Karpas-422 (cell line): Measurements from ENCODE around the gene ISLR. TPM values are rescaled to one million over a fixed set of nuclear protein-coding genes. Genes with fewer than 3 reads are reported as not detected.

Experiments used
- DNase-seq: peaks from one replicate; pipeline ENCODE4 v3.0.0-alpha.2; 2015
- H2AFZ ChIP-seq: fragments of 200-600 bp; sonication (generic); 2 replicates; pipeline ENCODE4 v1.6.1; 2014; ENCODE audit warnings: antibody characterized with exemption, low read length, mixed read lengths
- H3K27ac ChIP-seq: fragments of 200-600 bp; sonication (generic); 2 replicates; pipeline ENCODE4 v1.5.1; 2014; ENCODE audit warnings: mild to moderate bottlenecking, low read length, moderate library complexity
- H3K27me3 ChIP-seq: fragments of 200-600 bp; sonication (generic); 2 replicates; pipeline ENCODE4 v1.6.1; 2014; ENCODE audit warnings: low read length, mixed read lengths
- H3K36me3 ChIP-seq: fragments of 200-600 bp; sonication (generic); 2 replicates; pipeline ENCODE4 v1.6.1; 2014; ENCODE audit warnings: low read length, mixed read lengths; ENCODE audit not compliant: insufficient read depth
- H3K4me1 ChIP-seq: fragments of 200-600 bp; sonication (generic); 2 replicates; pipeline ENCODE4 v1.6.1; 2014; ENCODE audit warnings: mild to moderate bottlenecking, low read length, mixed read lengths
- H3K4me2 ChIP-seq: fragments of 200-600 bp; sonication (generic); 2 replicates; pipeline ENCODE4 v1.6.1; 2014; ENCODE audit warnings: low read length, low read depth, mild to moderate bottlenecking; ENCODE audit not compliant: poor library complexity, severe bottlenecking
- H3K4me3 ChIP-seq: fragments of 200-600 bp; sonication (generic); 2 replicates; pipeline ENCODE4 v1.5.1; 2014; ENCODE audit warnings: mild to moderate bottlenecking, antibody characterized with exemption, low read length, mixed read lengths
- H3K79me2 ChIP-seq: fragments of 200-600 bp; sonication (generic); 2 replicates; pipeline ENCODE4 v1.6.1; 2014; ENCODE audit warnings: mild to moderate bottlenecking, low read length, mixed read lengths
- H3K9ac ChIP-seq: fragments of 200-600 bp; sonication (generic); 2 replicates; pipeline ENCODE4 v1.6.0; 2014; ENCODE audit warnings: low read length
- H3K9me2 ChIP-seq: fragments of 200-600 bp; sonication (generic), shearing (Covaris generic); replicated peaks from 2 replicates; pipeline ENCODE4 v1.6.0; 2014; ENCODE audit warnings: mild to moderate bottlenecking, low read length, moderate library complexity; ENCODE audit not compliant: insufficient read depth
- H3K9me3 ChIP-seq: fragments of 300-700, 200-600 bp; sonication (generic); 2 replicates; pipeline ENCODE4 v1.6.1; 2014; ENCODE audit warnings: low read length, mixed read lengths
- H4K20me1 ChIP-seq: fragments of 200-600 bp; sonication (generic); 2 replicates; pipeline ENCODE4 v1.6.1; 2014; ENCODE audit warnings: mild to moderate bottlenecking, antibody characterized with exemption, low read length, low read depth; ENCODE audit not compliant: insufficient read depth
- total RNA-seq: library from RNA; depleted of rRNA; stranded (reverse); fragments of >200 nt; shearing (Covaris generic); gene quantifications from 2 replicates; pipeline ENCODE4 v1.2.3, GENCODE V29; 2014; ENCODE audit warnings: low replicate concordance

Gene ISLR
- total RNA-seq, 1 experiment from 2014 or later, result not detected

DNA sequence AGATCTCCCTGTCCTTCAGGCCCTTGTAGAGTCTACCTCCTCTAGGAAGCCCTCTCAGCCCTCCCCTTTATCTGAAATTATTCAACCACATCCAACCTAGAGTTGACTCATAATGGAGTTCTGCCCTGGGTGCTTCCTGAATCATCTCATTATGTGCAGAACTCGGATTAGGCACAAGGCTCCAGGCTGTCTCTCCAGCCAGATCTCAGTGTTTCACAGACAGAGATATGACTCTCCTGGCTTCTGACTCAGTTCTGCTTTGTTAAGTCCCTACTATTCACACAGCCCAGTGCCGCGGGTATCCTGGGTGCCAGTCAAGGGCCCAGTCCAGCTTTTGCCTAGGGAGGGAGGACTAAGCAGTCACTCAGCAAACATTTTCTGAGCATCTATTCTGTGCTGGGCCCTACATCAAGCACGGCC lies 19.8 kb downstream of the ISLR start:
- no peak overlapping the region for H3K4me3 ChIP-seq
- no peaks in the 10 kb centered on the region for H3K79me2 ChIP-seq
- H3K36me3 ChIP-seq, result no peaks in the 10 kb centered on the region
- H3K27ac ChIP-seq, result no peak overlapping the region
- no peaks in the 10 kb centered on the region for H3K27me3 ChIP-seq
- H4K20me1 ChIP-seq, result no peaks in the 10 kb centered on the region
- H3K4me1 ChIP-seq, result no peaks in the 10 kb centered on the region
- no peak for DNase-seq
- no peaks in the 10 kb centered on the region for H3K9me2 ChIP-seq
- no peak overlapping the region for H2AFZ ChIP-seq
- H3K4me2 ChIP-seq, result no peak overlapping the region
- no peak overlapping the region for H3K9ac ChIP-seq
- no peaks in the 10 kb centered on the region for H3K9me3 ChIP-seq

GRCh38 chr15:74193905-74194304 lies 20.4 kb downstream of the ISLR start:
- no peaks in the 10 kb centered on the region for H3K9me2 ChIP-seq
- no peaks in the 10 kb centered on the region for H3K79me2 ChIP-seq
- no peaks in the 10 kb centered on the region for H4K20me1 ChIP-seq
- H3K4me2 ChIP-seq, result no peak overlapping the region
- H3K27ac ChIP-seq, result no peak overlapping the region
- DNase-seq, result no peak
- no peak overlapping the region for H3K9ac ChIP-seq
- H3K36me3 ChIP-seq, result no peaks in the 10 kb centered on the region
- H2AFZ ChIP-seq, result no peak overlapping the region
- no peaks in the 10 kb centered on the region for H3K4me1 ChIP-seq
- no peak overlapping the region for H3K4me3 ChIP-seq
- no peaks in the 10 kb centered on the region for H3K27me3 ChIP-seq
- H3K9me3 ChIP-seq, result no peaks in the 10 kb centered on the region

GRCh38 chr15:74194572-74195559 lies 21.4 kb downstream of the ISLR start:
- Histone ChIP-seq H3K79me2 (no peaks in the 10 kb centered on the region), H2AFZ (no peak overlapping the region), H3K4me1 (no peaks in the 10 kb centered on the region), H3K4me3 (no peak overlapping the region), H3K9me3 (no peaks in the 10 kb centered on the region), H4K20me1 (no peaks in the 10 kb centered on the region), H3K4me2 (no peak overlapping the region), H3K27me3 (no peaks in the 10 kb centered on the region), H3K27ac (no peak overlapping the region), H3K9ac (no peak overlapping the region), H3K36me3 (no peaks in the 10 kb centered on the region), H3K9me2 (no peaks in the 10 kb centered on the region)
- DNase-seq, result no peak

GRCh38 chr15:74196175-74196574 lies 22.7 kb downstream of the ISLR start:
- no peak overlapping the region for H2AFZ ChIP-seq
- H3K4me1 ChIP-seq, result no peaks in the 10 kb centered on the region
- no peak overlapping the region for H3K4me3 ChIP-seq
- H3K9me3 ChIP-seq, result no peaks in the 10 kb centered on the region
- no peaks in the 10 kb centered on the region for H3K9me2 ChIP-seq
- H3K4me2 ChIP-seq, result no peak overlapping the region
- no peaks in the 10 kb centered on the region for H4K20me1 ChIP-seq
- DNase-seq, result no peak
- H3K79me2 ChIP-seq, result no peaks in the 10 kb centered on the region
- no peak overlapping the region for H3K9ac ChIP-seq
- no peaks in the 10 kb centered on the region for H3K36me3 ChIP-seq
- no peaks in the 10 kb centered on the region for H3K27me3 ChIP-seq
- no peak overlapping the region for H3K27ac ChIP-seq

- Histone ChIP-seq H3K9ac (no peak overlapping the region), H3K4me1 (no peaks in the 10 kb centered on the region), H3K9me2 (no peaks in the 10 kb centered on the region), H3K27me3 (no peaks in the 10 kb centered on the region), H4K20me1 (no peaks in the 10 kb centered on the region; the same call in 1 of the 2 replicates), H2AFZ (no peak overlapping the region), H3K79me2 (no peaks in the 10 kb centered on the region), H3K4me3 (no peak overlapping the region), H3K36me3 (no peaks in the 10 kb centered on the region), H3K4me2 (no peak overlapping the region), H3K9me3 (no peaks in the 10 kb centered on the region), H3K27ac (no peak overlapping the region)
- DNase-seq, result no peak
Observed at GRCh38 chr15:74197176-74197965, 23.9 kb downstream of the ISLR start.

DNA sequence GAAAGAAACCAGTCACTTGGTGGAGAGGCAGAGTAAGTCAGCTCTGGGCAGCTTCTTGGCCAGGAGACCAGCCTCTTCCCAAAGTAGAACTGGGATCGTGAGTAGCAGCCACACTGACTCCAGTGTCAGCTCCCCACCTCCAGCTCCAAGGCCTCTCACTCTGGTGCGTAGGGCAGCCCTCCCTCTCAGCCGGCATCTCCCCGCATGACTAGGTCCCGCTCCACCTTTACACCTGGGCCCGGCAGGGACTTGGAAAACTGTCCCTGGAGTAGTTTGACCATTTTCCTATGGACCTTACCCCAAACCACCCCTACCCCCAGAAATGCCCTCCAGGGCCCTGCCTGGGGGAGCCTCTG lies 25.8 kb downstream of the ISLR start:
- Histone ChIP-seq H3K9ac (no peak overlapping the region), H3K4me2 (no peak overlapping the region), H3K9me3 (no peaks in the 10 kb centered on the region), H3K27ac (no peak overlapping the region), H2AFZ (no peak overlapping the region), H3K9me2 (no peaks in the 10 kb centered on the region), H3K4me1 (no peaks in the 10 kb centered on the region), H3K27me3 (no peaks in the 10 kb centered on the region), H3K79me2 (no peaks in the 10 kb centered on the region), H3K36me3 (no peaks in the 10 kb centered on the region), H3K4me3 (no peak overlapping the region), H4K20me1 (no peaks in the 10 kb centered on the region; the same call in 1 of the 2 replicates)
- no peak for DNase-seq

DNA sequence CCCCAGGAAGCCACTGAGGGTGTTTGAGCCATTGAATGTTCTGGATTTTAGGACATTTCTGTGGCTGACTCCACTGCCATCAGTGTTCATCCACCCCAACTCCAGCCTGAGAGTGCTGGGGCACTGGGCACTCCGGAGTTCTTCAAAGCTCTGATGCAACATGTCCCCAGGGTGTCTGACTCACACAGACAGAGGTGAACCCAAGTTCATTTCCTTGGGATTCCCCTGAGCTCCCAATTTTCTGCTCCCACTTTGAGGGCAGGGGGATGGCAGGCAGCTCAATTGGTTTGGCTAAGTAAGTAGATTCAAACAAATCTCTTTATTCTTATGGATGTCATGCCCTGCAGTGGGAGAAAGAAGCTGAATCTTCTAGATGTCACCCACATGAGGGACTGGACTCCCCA lies 26.9 kb downstream of the ISLR start:
- no peaks in the 10 kb centered on the region; the same call in 1 of the 2 replicates for H4K20me1 ChIP-seq
- no peak overlapping the region for H3K9ac ChIP-seq
- no peak overlapping the region for H3K4me2 ChIP-seq
- DNase-seq, result no peak
- no peak overlapping the region for H3K4me3 ChIP-seq
- H3K9me3 ChIP-seq, result no peaks in the 10 kb centered on the region
- H3K27ac ChIP-seq, result no peak overlapping the region
- no peaks in the 10 kb centered on the region for H3K27me3 ChIP-seq
- no peaks in the 10 kb centered on the region for H3K79me2 ChIP-seq
- H3K36me3 ChIP-seq, result no peaks in the 10 kb centered on the region
- H3K9me2 ChIP-seq, result no peaks in the 10 kb centered on the region
- no peak overlapping the region for H2AFZ ChIP-seq
- H3K4me1 ChIP-seq, result no peaks in the 10 kb centered on the region

DNA sequence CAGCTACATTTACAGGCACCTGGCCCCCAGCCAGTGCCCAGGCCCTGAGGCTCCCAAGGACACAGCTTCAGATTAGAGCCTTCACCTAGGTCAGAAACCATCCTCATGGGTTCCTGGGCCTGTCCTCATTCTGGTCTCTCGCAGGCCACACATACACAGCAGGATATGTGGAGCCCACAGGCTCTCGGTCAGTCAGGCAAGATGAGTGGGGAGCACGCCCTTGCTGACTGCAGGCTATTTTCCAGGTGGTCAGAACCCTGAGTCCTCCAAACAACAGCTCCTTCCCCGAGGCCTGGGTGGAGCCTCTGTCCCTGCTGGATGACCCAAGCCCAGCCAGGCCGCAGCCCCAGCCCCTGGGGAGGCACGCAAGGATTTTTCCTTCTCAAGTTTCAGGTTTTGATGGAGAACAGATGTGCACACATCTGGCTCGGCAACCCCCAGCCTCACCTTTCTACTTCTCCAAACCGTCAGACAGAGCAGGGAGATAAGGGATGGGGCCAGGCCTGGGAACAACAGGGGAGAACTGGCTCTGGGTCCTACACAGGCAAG lies 27.4 kb downstream of the ISLR start:
- no peak overlapping the region for H2AFZ ChIP-seq
- no peak overlapping the region for H3K4me2 ChIP-seq
- H4K20me1 ChIP-seq, result no peaks in the 10 kb centered on the region; the same call in 1 of the 2 replicates
- no peak overlapping the region for H3K27ac ChIP-seq
- no peak overlapping the region for H3K4me3 ChIP-seq
- no peaks in the 10 kb centered on the region for H3K27me3 ChIP-seq
- no peaks in the 10 kb centered on the region for H3K79me2 ChIP-seq
- DNase-seq, result no peak
- H3K4me1 ChIP-seq, result no peaks in the 10 kb centered on the region
- H3K9me2 ChIP-seq, result no peaks in the 10 kb centered on the region
- H3K36me3 ChIP-seq, result no peaks in the 10 kb centered on the region
- H3K9me3 ChIP-seq, result no peaks in the 10 kb centered on the region
- H3K9ac ChIP-seq, result no peak overlapping the region
